Caco-2 (cell line): ENCODE measurements around the gene CUL1. TPM values are rescaled to one million over a fixed set of nuclear protein-coding genes. Genes with fewer than 3 reads are reported as not detected.

Experiments used
- BruUV-seq: library from RNA; stranded (reverse); fragments of 400-500 nt; replicated peaks from 2 replicates; lab custom pipeline; 2021; lab: Mats Ljungman, UMichigan
- CTCF ChIA-PET: fragments of 300-600 bp; sonication (Branson Sonifier 250); formaldehyde crosslinking; loops from one replicate; lab custom pipeline; 2022; ENCODE audit warnings: antibody characterized with exemption; lab: Charles Lee
- POLR2A ChIA-PET: fragments of 300-600 bp; sonication (Branson Sonifier 250); formaldehyde crosslinking; loops from one replicate; lab custom pipeline; 2022; ENCODE audit warnings: antibody characterized with exemption; lab: Charles Lee
- DNase-seq, 2 experiments: peaks; one replicate each; pipeline versions ENCODE4 v3.0.0 to v3.0.0-alpha.2; 2020 to 2022
- H3K27me3 ChIP-seq: replicated peaks from 2 replicates; pipeline ENCODE4 v1.6.0; 2011; ENCODE audit warnings: low read length; ENCODE audit not compliant: control insufficient read depth, insufficient read depth
- H3K36me3 ChIP-seq: 2 replicates; pipeline ENCODE4 v1.5.1; 2011; ENCODE audit warnings: low read length; ENCODE audit not compliant: control insufficient read depth, insufficient read depth
- H3K4me1 ChIP-seq: fragments of 250-450 bp; sonication (Bioruptor Pico); 2 replicates; pipeline ENCODE4 v1.5.1; 2020; ENCODE audit warnings: mild to moderate bottlenecking
- H3K4me3 ChIP-seq: 2 replicates; pipeline ENCODE4 v1.5.1; 2011; ENCODE audit warnings: low read depth, mild to moderate bottlenecking, control low read depth, low read length
- H3K9me3 ChIP-seq: fragments of 250-450 bp; sonication (Bioruptor Pico); 2 replicates; pipeline ENCODE4 v1.5.1; 2020; ENCODE audit warnings: mild to moderate bottlenecking, moderate library complexity
- H3K27ac Mint-ChIP-seq: one replicate; pipeline ENCODE4 v1.8.0; 2022; ENCODE audit warnings: mixed read lengths; ENCODE audit not compliant: unreplicated experiment
- H3K27me3 Mint-ChIP-seq: one replicate; pipeline ENCODE4 v1.8.0; 2022; ENCODE audit warnings: mixed read lengths; ENCODE audit not compliant: insufficient read depth, unreplicated experiment
- H3K36me3 Mint-ChIP-seq: one replicate; pipeline ENCODE4 v1.8.0; 2022; ENCODE audit warnings: mild to moderate bottlenecking, mixed read lengths; ENCODE audit not compliant: insufficient read depth, unreplicated experiment
- H3K4me1 Mint-ChIP-seq: one replicate; pipeline ENCODE4 v1.8.0; 2022; ENCODE audit warnings: low read depth, mixed read lengths; ENCODE audit not compliant: unreplicated experiment
- H3K4me3 Mint-ChIP-seq: one replicate; pipeline ENCODE4 v1.8.0; 2022; ENCODE audit warnings: mild to moderate bottlenecking, moderate library complexity, mixed read lengths; ENCODE audit not compliant: unreplicated experiment
- H3K9me3 Mint-ChIP-seq: one replicate; pipeline ENCODE4 v1.8.0; 2022; ENCODE audit warnings: mixed read lengths; ENCODE audit not compliant: unreplicated experiment
- intact Hi-C: fragments of 100-400 bp; cut with micrococcal nuclease; formaldehyde crosslinking; loops from one replicate; pipeline ENCODE4 v1.10.0; 2022; ENCODE audit not compliant: unreplicated experiment
- total RNA-seq: library from RNA; stranded (reverse); gene quantifications from 2 replicates; pipeline ENCODE4 v1.2.3, GENCODE V29; 2022
- TF ChIP-seq, protein P1 (sequence below), 2 experiments: fragments of 200-600 bp in 1 of 2; IDR thresholded peaks; 1 replicate in 1 of 2; 2 replicates in 1 of 2; pipeline versions ENCODE4 v1.5.1 to v1.8.0; 2011 to 2022; ENCODE audit warnings: antibody characterized with exemption in 1 of 2, control low read depth in 1 of 2, inconsistent platforms in 1 of 2, low read depth in 1 of 2, low read length in 1 of 2, mild to moderate bottlenecking in 1 of 2, moderate library complexity in 1 of 2; ENCODE audit not compliant: insufficient read depth in 1 of 2, severe bottlenecking in 1 of 2, unreplicated experiment in 1 of 2

Gene CUL1
- total RNA-seq, 1 experiment from 2014 or later: 71.9 TPM

DNA sequence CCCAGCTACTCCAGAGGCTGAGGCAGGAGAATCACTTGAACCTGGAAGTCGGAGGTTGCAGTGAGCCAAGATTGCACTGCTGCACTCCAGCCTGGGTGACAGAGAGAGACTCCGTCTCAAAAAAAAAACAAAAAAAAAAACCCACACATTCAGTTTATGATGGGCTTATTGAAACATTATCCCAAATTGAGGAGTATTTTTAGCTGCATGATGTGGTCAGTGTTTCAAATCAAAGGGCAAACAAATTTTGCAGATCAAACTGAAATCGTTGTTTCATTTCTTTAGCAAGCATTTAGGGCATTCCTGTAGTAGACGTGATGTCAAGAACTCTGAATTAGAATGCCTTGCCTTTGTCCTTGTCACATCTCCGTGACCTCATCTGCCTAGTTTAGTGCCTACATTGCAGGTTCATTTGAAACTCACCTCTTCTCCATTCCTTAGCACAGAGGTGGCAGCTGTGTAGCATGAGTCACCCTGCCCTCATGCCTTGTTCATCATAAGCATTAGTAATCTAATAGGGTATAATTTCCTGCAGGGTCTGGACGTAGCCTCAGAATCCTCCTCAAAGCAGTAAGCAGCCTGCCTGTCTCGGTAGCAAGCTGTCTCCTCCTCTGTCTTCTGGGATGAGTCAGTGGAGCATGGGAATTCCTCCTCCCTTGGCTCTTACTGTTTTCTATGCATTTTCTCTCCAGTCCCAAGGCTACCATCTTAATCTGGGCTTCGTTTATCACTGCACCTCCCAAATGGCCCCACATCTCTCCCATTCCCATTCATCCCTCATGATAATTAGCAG is 73.8 kb downstream of the CUL1 start:
- Histone ChIP-seq H3K4me3 (no peak overlapping the region), H3K36me3 (peaks cover 1% of the 10 kb centered on the region), H3K9me3 (no peaks in the 10 kb centered on the region), H3K27me3 (no peaks in the 10 kb centered on the region), H3K4me1 (no peaks in the 10 kb centered on the region)
- no peak overlapping the region for H3K27ac Mint-ChIP-seq
- H3K4me3 Mint-ChIP-seq: no peak overlapping the region
- H3K4me1 Mint-ChIP-seq: no peaks in the 10 kb centered on the region
- H3K9me3 Mint-ChIP-seq: no peaks in the 10 kb centered on the region
- no TSS peak for BruUV-seq
- intact Hi-C loops: no loop called here
- H3K36me3 Mint-ChIP-seq: peaks cover 75% of the 10 kb centered on the region
- POLR2A ChIA-PET: no interaction called here
- no peak for DNase-seq
- CTCF ChIA-PET: no interaction called here
- no peaks in the 10 kb centered on the region for H3K27me3 Mint-ChIP-seq
- TF ChIP-seq, protein P1, sequence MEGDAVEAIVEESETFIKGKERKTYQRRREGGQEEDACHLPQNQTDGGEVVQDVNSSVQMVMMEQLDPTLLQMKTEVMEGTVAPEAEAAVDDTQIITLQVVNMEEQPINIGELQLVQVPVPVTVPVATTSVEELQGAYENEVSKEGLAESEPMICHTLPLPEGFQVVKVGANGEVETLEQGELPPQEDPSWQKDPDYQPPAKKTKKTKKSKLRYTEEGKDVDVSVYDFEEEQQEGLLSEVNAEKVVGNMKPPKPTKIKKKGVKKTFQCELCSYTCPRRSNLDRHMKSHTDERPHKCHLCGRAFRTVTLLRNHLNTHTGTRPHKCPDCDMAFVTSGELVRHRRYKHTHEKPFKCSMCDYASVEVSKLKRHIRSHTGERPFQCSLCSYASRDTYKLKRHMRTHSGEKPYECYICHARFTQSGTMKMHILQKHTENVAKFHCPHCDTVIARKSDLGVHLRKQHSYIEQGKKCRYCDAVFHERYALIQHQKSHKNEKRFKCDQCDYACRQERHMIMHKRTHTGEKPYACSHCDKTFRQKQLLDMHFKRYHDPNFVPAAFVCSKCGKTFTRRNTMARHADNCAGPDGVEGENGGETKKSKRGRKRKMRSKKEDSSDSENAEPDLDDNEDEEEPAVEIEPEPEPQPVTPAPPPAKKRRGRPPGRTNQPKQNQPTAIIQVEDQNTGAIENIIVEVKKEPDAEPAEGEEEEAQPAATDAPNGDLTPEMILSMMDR (IDR thresholded peaks at IDR 0.05; ENCODE audit: insufficient read depth in 1 of 2, low read depth in 1 of 2, low read length in 1 of 2, severe bottlenecking in 1 of 2, unreplicated experiment in 1 of 2): no peak

DNA sequence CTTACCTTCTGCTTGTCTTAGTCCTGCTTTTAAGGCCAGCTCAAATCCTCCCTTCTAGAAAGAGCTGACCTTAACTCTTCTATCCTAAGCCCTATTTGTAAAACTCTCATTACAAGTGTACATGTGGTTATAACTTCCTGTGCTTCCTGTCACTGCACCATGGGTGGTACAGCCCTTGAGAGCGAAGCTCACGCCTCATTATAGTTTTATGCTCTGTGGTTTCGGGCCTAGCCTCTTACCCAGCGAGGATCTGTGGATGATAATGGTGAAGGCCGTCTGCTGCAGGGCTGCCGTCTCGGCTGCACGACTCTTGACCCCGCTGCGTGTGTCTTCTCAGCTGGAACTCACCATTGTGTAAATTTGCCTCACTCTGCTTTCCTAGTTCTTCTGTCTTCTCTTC is 74.6 kb downstream of the CUL1 start:
- CTCF ChIA-PET: no interaction called here
- H3K36me3 Mint-ChIP-seq: peaks cover 68% of the 10 kb centered on the region
- POLR2A ChIA-PET: no interaction called here
- intact Hi-C loops: no loop called here
- no peaks in the 10 kb centered on the region for H3K9me3 ChIP-seq
- no peaks in the 10 kb centered on the region for H3K27me3 ChIP-seq
- TF ChIP-seq, protein P1 (IDR thresholded peaks at IDR 0.05; ENCODE audit: insufficient read depth in 1 of 2, low read depth in 1 of 2, low read length in 1 of 2, severe bottlenecking in 1 of 2, unreplicated experiment in 1 of 2): no peak
- no peaks in the 10 kb centered on the region for H3K4me1 ChIP-seq
- no peak for DNase-seq
- H3K27me3 Mint-ChIP-seq: no peaks in the 10 kb centered on the region
- H3K9me3 Mint-ChIP-seq: no peaks in the 10 kb centered on the region
- H3K4me3 ChIP-seq: no peak overlapping the region
- H3K4me3 Mint-ChIP-seq: no peak overlapping the region
- H3K36me3 ChIP-seq: peaks cover 1% of the 10 kb centered on the region
- H3K27ac Mint-ChIP-seq: no peak overlapping the region
- BruUV-seq: no TSS peak
- no peaks in the 10 kb centered on the region for H3K4me1 Mint-ChIP-seq

DNA sequence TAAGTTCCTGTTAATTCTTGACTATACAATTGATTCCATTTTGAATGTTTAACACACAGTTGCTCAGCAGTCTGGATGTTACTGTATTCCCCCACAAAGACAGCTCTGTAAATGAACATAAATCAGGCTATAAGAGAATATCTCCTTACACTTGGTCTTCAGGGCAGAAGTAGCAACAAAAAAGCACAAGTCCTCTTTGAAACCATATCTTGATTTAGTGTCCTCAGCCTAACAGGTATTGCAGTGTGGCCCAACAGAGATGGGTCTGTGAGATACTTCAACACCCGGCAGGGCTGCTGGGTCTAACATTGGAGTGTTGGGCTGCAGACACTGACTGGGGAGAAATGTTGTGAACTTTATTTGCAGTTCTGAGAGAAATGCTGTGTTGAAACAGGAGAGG is 75.8 kb downstream of the CUL1 start:
- no peak for DNase-seq
- BruUV-seq: no TSS peak
- Mint-ChIP-seq H3K27me3 (no peaks in the 10 kb centered on the region), H3K4me3 (no peak overlapping the region), H3K9me3 (no peaks in the 10 kb centered on the region), H3K36me3 (peaks cover 68% of the 10 kb centered on the region), H3K4me1 (no peaks in the 10 kb centered on the region), H3K27ac (no peak overlapping the region)
- no peaks in the 10 kb centered on the region for H3K9me3 ChIP-seq
- H3K4me1 ChIP-seq: no peaks in the 10 kb centered on the region
- no peak overlapping the region for H3K4me3 ChIP-seq
- ChIA-PET POLR2A (no interaction called here), CTCF (no interaction called here)
- H3K36me3 ChIP-seq: peaks cover 1% of the 10 kb centered on the region
- intact Hi-C loops: no loop called here
- H3K27me3 ChIP-seq: no peaks in the 10 kb centered on the region
- TF ChIP-seq, protein P1 (IDR thresholded peaks at IDR 0.05; ENCODE audit: insufficient read depth in 1 of 2, low read depth in 1 of 2, low read length in 1 of 2, severe bottlenecking in 1 of 2, unreplicated experiment in 1 of 2): no peak
